Neural cell (in vitro differentiated cells): ENCODE measurements around the gene SLC25A48. TPM values are rescaled to one million over a fixed set of nuclear protein-coding genes. Genes with fewer than 3 reads are reported as not detected.

Source experiments
- H2AFZ ChIP-seq: fragments of 200-600, 300-800 bp; sonication (generic), shearing (Covaris generic); 2 replicates; pipeline ENCODE4 v1.6.0; 2014; ENCODE audit warnings: low read depth, mild to moderate bottlenecking, antibody characterized with exemption, low read length, moderate library complexity
- H3F3A ChIP-seq: fragments of 200-600 bp; shearing (Covaris generic); 2 replicates; pipeline ENCODE4 v1.6.1; 2016; ENCODE audit warnings: mild to moderate bottlenecking, moderate library complexity, mixed read lengths, antibody characterized with exemption, low read length; ENCODE audit not compliant: insufficient read depth, poor library complexity, severe bottlenecking
- H3K27ac ChIP-seq: fragments of 200-600, 300-800 bp; sonication (generic), shearing (Covaris generic); 2 replicates; pipeline ENCODE4 v1.5.1; 2014; ENCODE audit warnings: mild to moderate bottlenecking, low read length, moderate library complexity
- H3K27me3 ChIP-seq: fragments of 300-800, 200-600 bp; sonication (generic), shearing (Covaris generic); 2 replicates; pipeline ENCODE4 v1.6.0; 2014; ENCODE audit warnings: mild to moderate bottlenecking, low read depth, low read length, moderate library complexity; ENCODE audit not compliant: insufficient read depth
- H3K36me3 ChIP-seq: fragments of 300-800, 200-600 bp; sonication (generic), shearing (Covaris generic); 2 replicates; pipeline ENCODE4 v1.5.1; 2014; ENCODE audit warnings: mild to moderate bottlenecking, antibody characterized with exemption, low read length, moderate library complexity; ENCODE audit not compliant: insufficient read depth
- H3K4me2 ChIP-seq: fragments of 300-800, 200-600 bp; sonication (generic), shearing (Covaris generic); 2 replicates; pipeline ENCODE4 v1.6.0; 2014; ENCODE audit warnings: mild to moderate bottlenecking, low read length
- H3K4me3 ChIP-seq: fragments of 300-800, 200-600 bp; sonication (generic), shearing (Covaris generic); 2 replicates; pipeline ENCODE4 v1.5.1; 2014; ENCODE audit warnings: mild to moderate bottlenecking, low read length, moderate library complexity
- H3K79me2 ChIP-seq: fragments of 200-600 bp; shearing (Covaris generic); replicated peaks from 2 replicates; pipeline ENCODE4 v1.6.0; 2014; ENCODE audit warnings: mild to moderate bottlenecking, low read length, moderate library complexity; ENCODE audit not compliant: insufficient read depth
- H3K9ac ChIP-seq: fragments of 300-800, 200-600 bp; sonication (generic), shearing (Covaris generic); 2 replicates; pipeline ENCODE4 v1.6.1; 2016; ENCODE audit warnings: mild to moderate bottlenecking, low read length, mixed read lengths
- H3K9me2 ChIP-seq: fragments of 200-600 bp; shearing (Covaris generic); 2 replicates; pipeline ENCODE4 v1.6.1; 2016; ENCODE audit warnings: mild to moderate bottlenecking, low read length, mixed read lengths; ENCODE audit not compliant: insufficient read depth
- H3K9me3 ChIP-seq: fragments of 200-600, 300-800 bp; sonication (generic), shearing (Covaris generic); 2 replicates; pipeline ENCODE4 v1.6.1; 2016; ENCODE audit warnings: mild to moderate bottlenecking, mixed run types, low read length, moderate library complexity, mixed read lengths
- H4K20me1 ChIP-seq: fragments of 200-600 bp; shearing (Covaris generic); 2 replicates; pipeline ENCODE4 v1.6.1; 2016; ENCODE audit warnings: mild to moderate bottlenecking, mixed run types; ENCODE audit not compliant: insufficient read depth
- CTCF ChIP-seq: fragments of 450-650 bp; IDR thresholded peaks from 2 replicates; pipeline ENCODE4 v1.5.1; 2014; ENCODE audit warnings: antibody characterized with exemption, mild to moderate bottlenecking, moderate library complexity; ENCODE audit not compliant: poor library complexity, severe bottlenecking
- EP300 ChIP-seq: fragments of 450-650 bp; conservative IDR thresholded peaks from 2 replicates; pipeline ENCODE4 v1.6.1; 2014; ENCODE audit warnings: antibody characterized with exemption, mild to moderate bottlenecking, moderate library complexity; ENCODE audit not compliant: poor library complexity, severe bottlenecking
- EZH2 ChIP-seq: fragments of 200-600, 300-800 bp; shearing (Covaris generic), sonication (generic); IDR thresholded peaks from 2 replicates; pipeline ENCODE4 v1.6.1; 2014; ENCODE audit warnings: antibody characterized with exemption, low read length, borderline replicate concordance, mild to moderate bottlenecking; ENCODE audit not compliant: insufficient read depth, poor library complexity, severe bottlenecking
- MXI1 ChIP-seq: fragments of 450-650 bp; conservative IDR thresholded peaks from 2 replicates; pipeline ENCODE4 v1.6.1; 2014; ENCODE audit warnings: antibody characterized with exemption, mild to moderate bottlenecking; ENCODE audit not compliant: poor library complexity, severe bottlenecking
- POLR2AphosphoS5 ChIP-seq: IDR thresholded peaks from 2 replicates; pipeline ENCODE4 v1.6.1; 2012
- RAD21 ChIP-seq: fragments of 450-650 bp; conservative IDR thresholded peaks from 2 replicates; pipeline ENCODE4 v1.6.1; 2014; ENCODE audit warnings: antibody characterized with exemption, mild to moderate bottlenecking, moderate library complexity
- SMC3 ChIP-seq: fragments of 450-650 bp; conservative IDR thresholded peaks from 2 replicates; pipeline ENCODE4 v1.6.1; 2014; ENCODE audit warnings: antibody characterized with exemption, mild to moderate bottlenecking, moderate library complexity; ENCODE audit not compliant: poor library complexity
- TAF1 ChIP-seq: IDR thresholded peaks from 2 replicates; pipeline ENCODE4 v1.6.1; 2012; ENCODE audit warnings: low read depth
- polyA plus RNA-seq: library from polyadenylated mRNA; depleted of rRNA; stranded (reverse); fragments of >200 nt; gene quantifications from 2 replicates; pipeline ENCODE4 v1.2.3, GENCODE V29; 2014
- TF ChIP-seq, protein P1 (sequence below): IDR thresholded peaks from 2 replicates; pipeline ENCODE4 v1.6.1; 2012; ENCODE audit warnings: borderline replicate concordance

Gene SLC25A48
- polyA plus RNA-seq, 1 donor from 2014 or later, result 1.0 TPM

DNA sequence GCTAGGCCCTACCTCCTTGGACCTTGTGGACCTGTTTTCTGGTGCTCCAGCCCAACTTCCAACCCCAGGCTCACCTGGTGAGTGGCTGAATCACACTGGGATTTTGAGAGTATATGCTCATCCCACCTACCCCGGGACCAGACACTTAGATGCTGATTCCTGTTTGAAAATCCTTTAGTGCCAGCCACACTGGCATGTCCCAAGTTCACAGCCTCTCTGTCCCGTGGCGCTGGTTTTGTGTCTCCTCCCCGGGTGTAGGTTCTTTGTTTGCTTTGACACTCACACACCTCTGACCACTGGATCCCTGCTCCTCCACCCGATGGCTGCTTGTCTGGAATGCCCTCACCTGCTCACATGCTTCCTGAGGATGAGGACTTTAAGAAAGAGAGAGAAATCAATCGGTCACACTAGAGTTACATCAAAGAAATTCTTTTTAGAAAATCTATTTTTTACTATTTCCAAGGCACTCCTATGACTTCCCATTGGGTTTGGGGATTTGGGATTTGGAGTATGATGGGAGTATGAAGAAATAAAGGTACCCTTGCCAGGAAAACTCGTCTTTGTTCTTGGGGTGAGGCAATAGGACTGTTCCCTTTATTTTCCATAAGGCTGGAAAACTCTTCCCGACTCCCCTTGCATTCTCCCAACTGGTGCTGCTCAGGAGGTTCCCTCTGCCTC, 7.3 kb upstream of the SLC25A48 start:
- H3K9ac ChIP-seq, result no peak overlapping the region
- no peaks in the 10 kb centered on the region for H3K36me3 ChIP-seq
- H3K27me3 ChIP-seq, result peaks cover 8% of the 10 kb centered on the region
- no peaks in the 10 kb centered on the region for H4K20me1 ChIP-seq
- H3K79me2 ChIP-seq, result no peaks in the 10 kb centered on the region
- no peak overlapping the region for H2AFZ ChIP-seq
- H3K4me3 ChIP-seq, result no peak overlapping the region
- H3K9me2 ChIP-seq, result no peaks in the 10 kb centered on the region
- H3K27ac ChIP-seq, result no peak overlapping the region
- TF ChIP-seq EP300 (no peak), SMC3 (no peak), EZH2 (no peak), POLR2AphosphoS5 (no peak), MXI1 (no peak), RAD21 (no peak), TAF1 (no peak), CTCF (no peak)
- TF ChIP-seq, protein P1, sequence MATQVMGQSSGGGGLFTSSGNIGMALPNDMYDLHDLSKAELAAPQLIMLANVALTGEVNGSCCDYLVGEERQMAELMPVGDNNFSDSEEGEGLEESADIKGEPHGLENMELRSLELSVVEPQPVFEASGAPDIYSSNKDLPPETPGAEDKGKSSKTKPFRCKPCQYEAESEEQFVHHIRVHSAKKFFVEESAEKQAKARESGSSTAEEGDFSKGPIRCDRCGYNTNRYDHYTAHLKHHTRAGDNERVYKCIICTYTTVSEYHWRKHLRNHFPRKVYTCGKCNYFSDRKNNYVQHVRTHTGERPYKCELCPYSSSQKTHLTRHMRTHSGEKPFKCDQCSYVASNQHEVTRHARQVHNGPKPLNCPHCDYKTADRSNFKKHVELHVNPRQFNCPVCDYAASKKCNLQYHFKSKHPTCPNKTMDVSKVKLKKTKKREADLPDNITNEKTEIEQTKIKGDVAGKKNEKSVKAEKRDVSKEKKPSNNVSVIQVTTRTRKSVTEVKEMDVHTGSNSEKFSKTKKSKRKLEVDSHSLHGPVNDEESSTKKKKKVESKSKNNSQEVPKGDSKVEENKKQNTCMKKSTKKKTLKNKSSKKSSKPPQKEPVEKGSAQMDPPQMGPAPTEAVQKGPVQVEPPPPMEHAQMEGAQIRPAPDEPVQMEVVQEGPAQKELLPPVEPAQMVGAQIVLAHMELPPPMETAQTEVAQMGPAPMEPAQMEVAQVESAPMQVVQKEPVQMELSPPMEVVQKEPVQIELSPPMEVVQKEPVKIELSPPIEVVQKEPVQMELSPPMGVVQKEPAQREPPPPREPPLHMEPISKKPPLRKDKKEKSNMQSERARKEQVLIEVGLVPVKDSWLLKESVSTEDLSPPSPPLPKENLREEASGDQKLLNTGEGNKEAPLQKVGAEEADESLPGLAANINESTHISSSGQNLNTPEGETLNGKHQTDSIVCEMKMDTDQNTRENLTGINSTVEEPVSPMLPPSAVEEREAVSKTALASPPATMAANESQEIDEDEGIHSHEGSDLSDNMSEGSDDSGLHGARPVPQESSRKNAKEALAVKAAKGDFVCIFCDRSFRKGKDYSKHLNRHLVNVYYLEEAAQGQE, result no peak
- H3F3A ChIP-seq, result no peaks in the 10 kb centered on the region
- H3K9me3 ChIP-seq, result no peaks in the 10 kb centered on the region
- H3K4me2 ChIP-seq, result no peak overlapping the region

DNA sequence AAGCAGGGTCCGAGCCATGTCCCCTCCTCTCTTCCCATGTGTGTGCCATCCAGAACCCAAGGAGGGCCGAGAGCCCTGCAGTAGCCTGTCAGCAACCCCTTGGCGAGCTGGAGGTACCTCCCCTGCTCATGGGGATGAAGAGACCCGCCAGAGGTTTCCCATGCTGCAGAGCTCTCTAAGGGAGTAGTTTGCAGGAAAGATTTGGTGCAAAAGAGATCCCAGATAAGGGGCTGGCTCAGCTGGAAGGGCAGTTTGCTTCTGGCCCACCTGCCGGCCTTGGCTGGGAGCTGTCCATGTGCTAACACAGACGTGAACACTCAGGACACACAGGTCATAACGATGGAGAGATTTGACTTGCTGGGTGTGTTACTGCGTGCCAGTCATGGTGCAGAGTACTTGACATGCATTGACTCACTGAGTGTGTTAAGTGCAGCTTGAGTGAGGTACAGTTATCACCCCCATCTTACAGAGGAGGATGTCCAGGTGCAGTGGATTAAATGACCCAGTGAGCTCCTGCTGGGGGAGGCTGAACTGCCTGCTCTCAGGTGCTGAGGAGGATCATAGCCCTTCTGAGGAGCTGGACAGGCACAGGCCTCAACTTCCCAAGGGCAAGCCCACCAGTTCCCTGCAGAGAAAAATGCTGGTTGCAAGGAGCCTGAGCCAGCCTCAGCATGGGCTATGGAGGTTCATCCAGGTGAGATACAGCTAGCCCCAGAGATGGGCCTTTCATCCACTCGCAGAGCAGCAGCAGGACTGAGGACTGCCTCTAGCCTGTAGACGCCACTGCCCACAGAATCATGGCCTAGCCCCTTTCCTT, 6.3 kb upstream of the SLC25A48 start:
- Histone ChIP-seq H3K4me2 (no peak overlapping the region), H3K36me3 (no peaks in the 10 kb centered on the region), H3K4me3 (no peak overlapping the region), H3F3A (no peaks in the 10 kb centered on the region), H3K9ac (no peak overlapping the region), H3K79me2 (no peaks in the 10 kb centered on the region), H3K27ac (no peak overlapping the region), H3K9me2 (no peaks in the 10 kb centered on the region), H2AFZ (no peak overlapping the region), H3K27me3 (peaks cover 14% of the 10 kb centered on the region), H3K9me3 (no peaks in the 10 kb centered on the region), H4K20me1 (no peaks in the 10 kb centered on the region)
- TF ChIP-seq MXI1 (no peak), RAD21 (no peak), POLR2AphosphoS5 (no peak), TAF1 (no peak), SMC3 (no peak), EZH2 (no peak), CTCF (no peak), EP300 (no peak)
- TF ChIP-seq, protein P1, result no peak
